H1 (cell line): Measurements from ENCODE around the gene IL5. TPM values are rescaled to one million over a fixed set of nuclear protein-coding genes. Genes with fewer than 3 reads are reported as not detected.

Experiments
- CTCF ChIA-PET: fragments of 300-600 bp; sonication (Branson Sonifier 250); formaldehyde crosslinking; loops from one replicate; lab custom pipeline; 2021; ENCODE audit not compliant: partially characterized antibody; lab: Charles Lee
- POLR2A ChIA-PET: fragments of 300-600 bp; sonication (Branson Sonifier 250); formaldehyde crosslinking; loops from one replicate; lab custom pipeline; 2021; ENCODE audit warnings: inconsistent platforms; ENCODE audit not compliant: partially characterized antibody; lab: Charles Lee
- DNase-seq, 2 experiments: peaks; one replicate each; pipeline versions ENCODE4 v3.0.0 to v3.0.0-alpha.2; 2010 to 2022; ENCODE audit warnings: low spot score in 2 of 2, low read depth in 1 of 2, mixed read lengths in 1 of 2
- FAIRE-seq: peaks from 2 replicates; lab custom pipeline; 2011; peaks lifted over from hg19 to GRCh38; lab: Jason Lieb, UNC
- H2AFZ ChIP-seq: 2 replicates; pipeline ENCODE4 v1.8.1; 2012; ENCODE audit warnings: low read length, inconsistent platforms
- H2AK5ac ChIP-seq: 2 replicates; pipeline ENCODE4 v1.6.1; 2013; ENCODE audit warnings: low read depth, low read length
- H2BK120ac ChIP-seq: replicated peaks from 2 replicates; pipeline ENCODE3; 2013; ENCODE audit warnings: low read depth, low read length, inconsistent platforms
- H2BK12ac ChIP-seq: 2 replicates; pipeline ENCODE4 v1.6.1; 2013; ENCODE audit warnings: low read depth, low read length
- H2BK15ac ChIP-seq: 2 replicates; pipeline ENCODE4 v1.6.1; 2013; ENCODE audit warnings: low read length
- H2BK20ac ChIP-seq: 2 replicates; pipeline ENCODE4 v1.6.1; 2013; ENCODE audit warnings: low read length
- H2BK5ac ChIP-seq: 2 replicates; pipeline ENCODE4 v1.6.1; 2013; ENCODE audit warnings: low read depth, low read length
- H3K14ac ChIP-seq: 2 replicates; pipeline ENCODE4 v1.6.1; 2013; ENCODE audit warnings: inconsistent platforms; ENCODE audit not compliant: insufficient read length
- H3K18ac ChIP-seq: 2 replicates; pipeline ENCODE4 v1.6.1; 2013; ENCODE audit warnings: low read length; ENCODE audit errors: extremely low read depth
- H3K23ac ChIP-seq: 2 replicates; pipeline ENCODE4 v1.6.1; 2013; ENCODE audit warnings: inconsistent platforms; ENCODE audit not compliant: insufficient read length
- H3K23me2 ChIP-seq: 2 replicates; pipeline ENCODE4 v1.6.1; 2013; ENCODE audit warnings: low read depth, low read length
- H3K27ac ChIP-seq: 2 replicates; pipeline ENCODE4 v1.6.1; 2011; ENCODE audit warnings: low read depth, low read length, inconsistent platforms
- H3K27me3 ChIP-seq, 4 experiments: replicated peaks in 1 of 4; 1 replicate in 1 of 4; 2 replicates in 3 of 4; pipeline versions ENCODE4 v1.6.1 to v1.8.1; 2011 to 2013; ENCODE audit warnings: low read length in 3 of 4, mild to moderate bottlenecking in 3 of 4, inconsistent platforms in 2 of 4, mixed read lengths in 2 of 4, moderate library complexity in 1 of 4; ENCODE audit not compliant: control insufficient read depth in 3 of 4, insufficient read depth in 3 of 4; ENCODE audit errors: extremely low read depth in 1 of 4
- H3K36me3 ChIP-seq, 4 experiments: 2 replicates each; pipeline versions ENCODE4 v1.6.1 to v1.8.1; 2011 to 2013; ENCODE audit warnings: mild to moderate bottlenecking in 4 of 4, low read length in 3 of 4, moderate library complexity in 2 of 4, control low read depth in 1 of 4, inconsistent platforms in 1 of 4; ENCODE audit not compliant: insufficient read depth in 4 of 4, control insufficient read depth in 2 of 4
- H3K4ac ChIP-seq: replicated peaks from 2 replicates; pipeline ENCODE3; 2013; ENCODE audit warnings: low read length, low read depth, mixed read lengths, inconsistent platforms; ENCODE audit not compliant: insufficient read length
- H3K4me1 ChIP-seq, 4 experiments: replicated peaks in 1 of 4; 1 replicate in 1 of 4; 2 replicates in 3 of 4; pipeline versions ENCODE4 v1.6.1 to v1.8.1; 2011 to 2013; ENCODE audit warnings: low read length in 3 of 4, inconsistent platforms in 2 of 4, mixed read lengths in 1 of 4; ENCODE audit not compliant: insufficient read depth in 4 of 4, control insufficient read depth in 3 of 4
- H3K4me2 ChIP-seq, 2 experiments: 2 replicates each; pipeline versions ENCODE4 v1.6.1 to v1.8.1; 2011 to 2013; ENCODE audit warnings: low read depth in 2 of 2, low read length in 2 of 2, control low read depth in 1 of 2, inconsistent platforms in 1 of 2, mild to moderate bottlenecking in 1 of 2; ENCODE audit not compliant: insufficient read depth in 1 of 2
- H3K4me3 ChIP-seq, 4 experiments: fragments of 200-600, 300-600 bp in 1 of 4; sonication (generic), shearing (Covaris generic), sonication (Bioruptor Twin) in 1 of 4; 2 replicates each; pipeline versions ENCODE4 v1.5.1 to v1.8.1; 2011 to 2016; ENCODE audit warnings: low read length in 4 of 4, low read depth in 3 of 4, control low read depth in 2 of 4, inconsistent platforms in 2 of 4, mild to moderate bottlenecking in 2 of 4, mixed read lengths in 1 of 4, moderate library complexity in 1 of 4; ENCODE audit not compliant: insufficient read depth in 2 of 4; ENCODE audit errors: extremely low read depth in 1 of 4
- H3K56ac ChIP-seq: replicated peaks from 2 replicates; pipeline ENCODE3; 2013; ENCODE audit warnings: low read depth, mild to moderate bottlenecking, mixed read lengths, low read length, inconsistent platforms; ENCODE audit not compliant: insufficient read length
- H3K79me1 ChIP-seq: 2 replicates; pipeline ENCODE4 v1.6.1; 2013; ENCODE audit warnings: low read depth, low read length, control low read depth
- H3K79me2 ChIP-seq, 2 experiments: 2 replicates each; pipeline versions ENCODE4 v1.6.1 to v1.8.1; 2012 to 2013; ENCODE audit warnings: low read length in 2 of 2, mild to moderate bottlenecking in 2 of 2, inconsistent platforms in 1 of 2; ENCODE audit not compliant: insufficient read depth in 2 of 2, control insufficient read depth in 1 of 2
- H3K9ac ChIP-seq, 4 experiments: replicated peaks in 1 of 4; 1 replicate in 1 of 4; 2 replicates in 3 of 4; pipeline versions ENCODE4 v1.6.1 to v1.8.1; 2011 to 2013; ENCODE audit warnings: low read depth in 3 of 4, low read length in 3 of 4, control low read depth in 2 of 4, mild to moderate bottlenecking in 2 of 4, moderate library complexity in 2 of 4, inconsistent platforms in 1 of 4; ENCODE audit errors: extremely low read depth in 1 of 4
- H3K9me3 ChIP-seq, 2 experiments: 2 replicates each; pipeline versions ENCODE4 v1.6.1 to v1.8.1; 2012 to 2013; ENCODE audit warnings: mild to moderate bottlenecking in 2 of 2, moderate library complexity in 2 of 2, control low read depth in 1 of 2, inconsistent platforms in 1 of 2, low read depth in 1 of 2, low read length in 1 of 2, mixed read lengths in 1 of 2; ENCODE audit not compliant: insufficient read depth in 2 of 2
- H4K20me1 ChIP-seq, 2 experiments: replicated peaks in 1 of 2; 2 replicates each; pipeline versions ENCODE3 to v1.8.1; 2011 to 2013; ENCODE audit warnings: inconsistent platforms in 2 of 2, low read length in 2 of 2, mild to moderate bottlenecking in 1 of 2; ENCODE audit not compliant: insufficient read depth in 2 of 2, control insufficient read depth in 1 of 2
- H4K5ac ChIP-seq: 2 replicates; pipeline ENCODE4 v1.6.1; 2013; ENCODE audit warnings: low read length, low read depth, mixed read lengths, inconsistent platforms; ENCODE audit not compliant: insufficient read length
- H4K8ac ChIP-seq: 2 replicates; pipeline ENCODE4 v1.8.0; 2013; ENCODE audit warnings: mild to moderate bottlenecking, moderate library complexity, low read length, inconsistent platforms; ENCODE audit not compliant: insufficient read depth; ENCODE audit errors: extremely low read depth
- H4K91ac ChIP-seq: replicated peaks from 2 replicates; pipeline ENCODE3; 2013; ENCODE audit warnings: low read length, mixed read lengths, inconsistent platforms; ENCODE audit not compliant: insufficient read length
- ASH2L ChIP-seq: fragments of 200-600, 300-600 bp; sonication (generic); IDR thresholded peaks from one replicate; pipeline ENCODE4 v1.7.1; 2017; ENCODE audit warnings: low read length
- BACH1 ChIP-seq: IDR thresholded peaks from 2 replicates; pipeline ENCODE4 v1.6.1; 2012; ENCODE audit warnings: low read length, improper control_type of control experiment
- CBX8 ChIP-seq: fragments of 300-800, 300-1000 bp; sonication (generic); IDR thresholded peaks from 2 replicates; pipeline ENCODE4 v1.7.1; 2016; ENCODE audit warnings: low read depth, low read length, borderline replicate concordance
- FOSL1 ChIP-seq: IDR thresholded peaks from 2 replicates; pipeline ENCODE4 v1.6.1; 2011; ENCODE audit warnings: mild to moderate bottlenecking, low read depth, low read length, moderate library complexity; ENCODE audit not compliant: insufficient read depth
- HDAC6 ChIP-seq: IDR thresholded peaks from one replicate; pipeline ENCODE4 v1.7.1; 2012; ENCODE audit warnings: low read depth, mild to moderate bottlenecking, inconsistent platforms, low read length, moderate library complexity
- POU5F1 ChIP-seq: IDR thresholded peaks from 2 replicates; pipeline ENCODE4 v1.6.1; 2011; ENCODE audit warnings: low read depth, mild to moderate bottlenecking, low read length, moderate library complexity
- SIN3A ChIP-seq, 2 experiments: IDR thresholded peaks in 1 of 2; conservative IDR thresholded peaks in 1 of 2; 2 replicates each; pipeline ENCODE4 v1.6.1; 2011 to 2012; ENCODE audit warnings: low read length in 2 of 2, improper control_type of control experiment in 1 of 2, low read depth in 1 of 2, mild to moderate bottlenecking in 1 of 2
- WGBS, 2 experiments: shearing (Covaris generic) in 1 of 2; methylation state at CpG; one replicate each; pipeline versions ENCODE4 v1.1.6 to v1.1.7; 2013 to 2015; ENCODE audit warnings: low lambda C conversion rate in 2 of 2, mixed read lengths in 2 of 2, inconsistent platforms in 1 of 2, low coverage in 1 of 2, missing lambda C conversion rate in 1 of 2; ENCODE audit not compliant: insufficient replicate concordance in 2 of 2, insufficient coverage in 1 of 2, insufficient read length in 1 of 2; ENCODE audit errors: extremely low coverage in 1 of 2, missing lambda C conversion rate in 1 of 2; 5-methylcytosine and 5-hydroxymethylcytosine counted together
- polyA plus RNA-seq, 7 experiments: library from polyadenylated mRNA; depleted of rRNA in 3 of 7; stranded (reverse) in 5 of 7; unstranded in 2 of 7; fragments of >200 nt in 5 of 7; fragments of 200-250 nt in 2 of 7; gene quantifications; 1 replicate in 5 of 7; 2 replicates in 1 of 7; 4 replicates in 1 of 7; pipeline versions ENCODE4 v1.2.1 to v1.2.3, GENCODE V29; 2011 to 2013; ENCODE audit warnings: missing spikeins in 2 of 7, mixed read lengths in 2 of 7
- total RNA-seq: library from RNA; stranded (reverse); fragmentation: NEBNext Ultra II Directional; extraction: Animal tissue kit (Norgen Biotek cat#: 25700); gene quantifications from 2 replicates; pipeline ENCODE4 v1.2.1, GENCODE V29; 2021

The IL5 gene
- total and polyA plus RNA-seq, 2 of the 8 experiments (the other 6 are each of a cell fraction or from before 2014, with no cell fraction given): not detected

- H2BK120ac ChIP-seq: no peak overlapping the region
- peaks cover 0 to 4% (median 0%) of the 10 kb centered on the region in 4 experiments; a peak in 2 of 7 replicates for H3K4me1 ChIP-seq
- TF ChIP-seq BACH1 (no peak), POU5F1 (no peak), FOSL1 (no peak), HDAC6 (no peak), SIN3A (conservative IDR thresholded peaks at IDR 0.05 in 1 of 2, IDR thresholded peaks at IDR 0.05 in 1 of 2; ENCODE audit: low read depth in 1 of 2, low read length in 2 of 2) (no peak), ASH2L (no peak), CBX8 (no peak)
- no peak overlapping the region for H3K56ac ChIP-seq
- no peak overlapping the region for H3K4me3 ChIP-seq
- H2AFZ ChIP-seq: no peak overlapping the region
- no peaks in the 10 kb centered on the region for H4K20me1 ChIP-seq
- no peak overlapping the region for H2BK12ac ChIP-seq
- H3K4me2 ChIP-seq: no peak overlapping the region
- H4K91ac ChIP-seq: no peak overlapping the region
- no peak overlapping the region for H2BK5ac ChIP-seq
- no peak overlapping the region for H2BK15ac ChIP-seq
- H3K27me3 ChIP-seq: no peaks in the 10 kb centered on the region
- no peaks in the 10 kb centered on the region for H3K23me2 ChIP-seq
- H3K36me3 ChIP-seq: no peaks in the 10 kb centered on the region
- no peak overlapping the region for H2BK20ac ChIP-seq
- H2AK5ac ChIP-seq: no peak overlapping the region
- 81% methylated on average over 2 of the region's 2 CpGs; no CpG with 5 or more reads in 1 of the 2 experiments for WGBS, 2 experiments
- H3K27ac ChIP-seq: no peak overlapping the region
- FAIRE-seq: no peak
- no peak overlapping the region for H3K18ac ChIP-seq
- H3K9ac ChIP-seq: no peak overlapping the region
- ChIA-PET CTCF (interaction anchor here (0.6 to 19.9 kb wide), 19 partner anchors 9 to 493 kb away, joined by 3 to 353 read pairs (median 4); no protein-coding TSS in a partner anchor), POLR2A (no interaction called here)
- no peak overlapping the region for H3K14ac ChIP-seq
- no peak overlapping the region for H4K8ac ChIP-seq
- no peak for DNase-seq
- no peak overlapping the region for H3K23ac ChIP-seq
- no peaks in the 10 kb centered on the region for H3K9me3 ChIP-seq
- no peak overlapping the region for H3K4ac ChIP-seq
- no peak overlapping the region for H4K5ac ChIP-seq
- H3K79me1 ChIP-seq: no peaks in the 10 kb centered on the region
- H3K79me2 ChIP-seq: no peaks in the 10 kb centered on the region
Observed at GRCh38 chr5:132505641-132506040, 37.7 kb downstream of the IL5 start.
